Activated T-helper 1 cell treated with Interleukin-2 at 50 U/mL for 16 hours (primary cell): ENCODE measurements around the gene PRKAG2.
A peak's percentile ranks its signal among the peaks of the same experiment; 100 is the strongest.
"Not testable (repeated sequence)": the region's sequence is repeated elsewhere in the genome, so short reads cannot be mapped to it uniquely, and the experiment has no call there.

ENCODE experiments used
- DNase-seq: peaks from one replicate; pipeline ENCODE4 v3.0.0-alpha.2; 2020; ENCODE audit warnings: low read depth

The PRKAG2 gene

DNA sequence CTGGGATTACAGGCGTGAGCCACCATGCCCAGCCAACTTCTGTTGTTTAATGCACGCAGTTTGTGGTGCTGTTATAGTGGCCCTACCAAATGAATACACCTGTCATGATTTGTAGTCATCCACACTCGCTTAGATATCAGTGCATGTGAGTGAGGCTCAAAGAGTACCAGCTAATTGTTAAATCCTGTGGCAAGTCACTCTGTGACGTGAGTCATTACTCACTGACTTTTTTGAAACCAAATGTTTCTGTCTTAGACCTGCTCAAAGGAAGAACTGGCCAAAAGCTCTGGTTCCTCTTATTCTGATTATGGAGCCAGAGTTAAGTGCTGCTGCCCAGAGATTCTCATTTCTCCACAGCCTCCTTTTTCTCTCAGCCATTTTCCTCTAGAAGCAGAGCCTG lies 109.4 kb downstream of the PRKAG2 start:
- DNase-seq, result no peak

DNA sequence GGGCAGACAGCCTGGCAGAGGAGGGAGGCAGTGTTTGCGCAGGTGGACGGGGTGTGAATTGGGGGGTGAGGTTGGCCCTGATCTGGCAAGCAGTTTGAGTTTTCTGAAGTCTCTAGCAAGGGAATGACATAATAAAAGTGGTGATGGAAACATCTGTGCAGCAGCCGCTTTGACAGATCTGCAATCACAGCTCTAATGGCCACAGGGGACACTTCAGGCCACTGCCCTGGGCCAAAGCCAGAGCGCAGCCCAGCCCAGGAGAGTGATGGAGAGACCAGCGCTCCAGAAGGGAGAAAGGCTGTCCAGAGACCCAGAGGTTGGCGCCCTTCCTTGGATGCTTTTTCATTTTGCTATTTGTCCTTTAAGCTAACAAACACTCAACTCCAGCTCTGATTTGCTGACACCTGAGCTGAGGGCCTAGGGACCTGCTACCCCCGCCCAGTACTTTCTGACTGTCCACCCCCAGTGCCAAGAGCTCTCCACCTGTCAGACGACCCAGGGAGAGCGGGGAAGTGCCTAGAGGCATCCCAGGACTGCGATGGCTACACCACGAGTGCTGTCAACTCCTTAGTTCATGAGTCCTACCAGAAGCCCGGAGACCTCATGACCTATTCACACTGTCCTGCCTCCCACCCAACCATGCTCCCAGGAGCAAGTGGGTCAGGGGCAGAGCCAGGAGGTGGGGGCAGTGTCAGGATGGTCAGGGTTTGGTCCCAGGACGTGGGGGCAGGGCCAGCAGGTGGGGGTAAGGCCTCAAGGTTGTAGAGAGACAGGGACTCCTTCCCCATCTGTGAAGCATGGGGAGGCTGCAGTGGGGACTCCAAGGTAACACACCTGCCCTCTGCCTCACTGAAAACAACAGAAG lies 112.6 kb downstream of the PRKAG2 start:
- DNase-seq, result no peak

DNA sequence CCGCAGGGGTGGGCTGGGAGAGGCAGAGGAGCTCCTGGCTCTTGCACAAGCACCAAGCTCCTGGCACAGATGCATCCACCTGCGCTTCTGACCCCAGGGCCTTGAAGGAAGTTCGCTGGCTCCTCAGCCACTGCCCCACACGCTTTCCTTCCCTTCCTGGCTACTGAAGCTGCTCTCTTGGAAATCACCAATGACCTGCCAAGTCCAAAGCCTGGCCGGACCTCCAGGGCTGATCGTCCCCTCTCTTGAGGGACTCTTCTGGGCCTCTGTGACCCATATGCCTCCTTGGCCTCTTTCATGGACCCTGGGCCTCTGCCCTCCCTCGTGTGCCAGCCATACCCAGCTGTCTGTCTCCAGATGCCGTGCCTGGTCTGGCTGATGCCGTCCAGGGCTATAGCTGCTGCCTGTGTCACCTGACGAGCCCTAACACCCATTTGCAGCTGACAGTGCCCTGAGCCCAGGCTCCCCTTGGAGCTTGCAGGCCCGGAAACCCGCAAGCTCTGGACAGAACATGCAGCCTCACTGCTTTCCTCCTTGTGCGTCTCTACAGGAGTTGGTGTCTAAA lies 113.4 kb downstream of the PRKAG2 start:
- no peak for DNase-seq

DNA sequence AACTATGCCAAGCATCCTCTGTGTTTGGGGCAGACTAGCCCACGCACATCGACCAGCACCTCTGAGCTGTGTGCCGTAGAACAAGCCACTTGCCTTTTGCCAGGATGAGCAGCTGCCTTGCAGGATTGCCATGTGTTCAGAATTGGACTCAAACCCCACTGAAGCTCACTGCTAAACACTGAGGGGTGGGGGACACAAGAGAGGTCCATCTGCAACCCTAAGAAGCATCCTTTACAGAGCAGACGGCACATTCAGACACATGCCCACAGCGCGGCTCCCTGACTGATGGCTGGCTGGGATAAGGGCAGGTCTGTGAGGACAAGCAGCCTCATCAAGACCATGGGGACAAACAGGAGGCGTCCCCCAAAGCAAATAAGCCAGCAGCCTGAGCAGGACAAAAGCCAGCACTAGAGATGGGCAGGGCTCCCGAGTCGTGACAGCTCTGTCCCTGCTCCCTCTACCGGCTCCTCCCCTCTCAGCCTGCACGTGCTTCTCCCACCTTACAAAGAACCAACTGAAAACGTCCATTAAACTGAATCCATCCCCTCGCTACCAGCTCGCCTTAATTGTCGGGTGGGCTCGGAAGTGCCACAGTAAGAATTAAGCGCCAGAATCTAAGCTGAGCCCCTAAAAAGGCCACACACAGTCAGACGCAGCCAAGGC lies 114.2 kb downstream of the PRKAG2 start:
- no peak for DNase-seq

DNA sequence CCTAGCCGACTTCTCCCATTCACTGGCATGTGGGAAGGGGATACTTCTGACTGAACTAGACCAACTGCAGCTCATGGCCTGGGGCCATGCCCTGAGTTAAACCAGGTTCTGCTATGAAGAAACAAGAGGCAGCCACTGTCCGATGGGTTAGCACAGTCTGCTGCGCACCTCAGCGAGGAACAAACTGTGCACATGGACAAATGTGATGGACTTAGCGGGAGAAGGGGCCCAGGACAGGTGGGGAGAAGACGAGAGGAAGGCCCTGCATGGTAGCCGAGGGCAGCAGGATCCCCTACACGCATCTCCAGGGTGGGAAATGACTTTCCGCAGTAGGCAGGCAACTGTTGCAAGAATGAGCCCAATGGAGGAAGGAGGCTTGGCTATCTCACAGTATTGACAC lies 115.0 kb downstream of the PRKAG2 start:
- DNase-seq, result no peak

DNA sequence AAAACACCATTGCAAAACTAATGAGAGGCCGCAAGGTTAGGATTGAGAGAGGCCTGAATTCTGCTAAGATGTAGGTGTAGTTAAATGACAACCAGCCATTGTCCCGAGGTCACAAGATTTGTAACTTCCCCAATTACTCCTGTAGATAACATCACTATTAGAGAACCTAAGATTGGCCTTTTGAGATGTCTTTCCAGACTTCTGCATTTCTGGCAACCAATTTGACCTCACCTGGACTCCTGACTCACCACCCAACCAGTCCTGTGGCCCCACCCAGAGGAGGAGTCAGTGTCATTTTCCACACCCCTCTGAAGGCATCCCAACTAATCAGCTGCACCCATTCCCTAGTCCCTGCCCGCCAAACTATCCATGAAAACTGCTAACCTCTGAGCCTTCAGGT lies 115.7 kb downstream of the PRKAG2 start:
- DNase-seq, result no peak

DNA sequence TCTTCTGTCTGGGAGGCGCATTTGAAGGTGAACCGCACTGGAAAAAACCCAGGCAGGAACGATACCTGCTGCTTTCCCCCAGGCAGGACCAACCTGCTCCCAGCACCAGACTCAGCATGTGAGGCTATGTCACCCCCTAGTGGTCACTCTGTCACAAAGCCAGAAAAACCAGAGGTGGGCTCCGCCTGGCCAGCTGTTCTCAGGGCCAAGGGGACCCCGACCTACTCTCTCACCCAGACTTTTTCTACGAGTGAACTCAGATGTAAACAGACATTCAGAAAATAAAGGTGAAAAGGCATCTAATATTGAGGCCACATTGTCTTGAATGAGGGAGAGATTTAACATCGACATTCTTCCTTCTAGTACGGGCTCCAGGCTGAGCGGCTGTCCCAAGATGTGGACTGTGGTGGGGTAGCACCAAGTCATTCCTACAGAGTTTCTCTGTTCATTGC lies 117.3 kb downstream of the PRKAG2 start:
- no peak for DNase-seq

DNA sequence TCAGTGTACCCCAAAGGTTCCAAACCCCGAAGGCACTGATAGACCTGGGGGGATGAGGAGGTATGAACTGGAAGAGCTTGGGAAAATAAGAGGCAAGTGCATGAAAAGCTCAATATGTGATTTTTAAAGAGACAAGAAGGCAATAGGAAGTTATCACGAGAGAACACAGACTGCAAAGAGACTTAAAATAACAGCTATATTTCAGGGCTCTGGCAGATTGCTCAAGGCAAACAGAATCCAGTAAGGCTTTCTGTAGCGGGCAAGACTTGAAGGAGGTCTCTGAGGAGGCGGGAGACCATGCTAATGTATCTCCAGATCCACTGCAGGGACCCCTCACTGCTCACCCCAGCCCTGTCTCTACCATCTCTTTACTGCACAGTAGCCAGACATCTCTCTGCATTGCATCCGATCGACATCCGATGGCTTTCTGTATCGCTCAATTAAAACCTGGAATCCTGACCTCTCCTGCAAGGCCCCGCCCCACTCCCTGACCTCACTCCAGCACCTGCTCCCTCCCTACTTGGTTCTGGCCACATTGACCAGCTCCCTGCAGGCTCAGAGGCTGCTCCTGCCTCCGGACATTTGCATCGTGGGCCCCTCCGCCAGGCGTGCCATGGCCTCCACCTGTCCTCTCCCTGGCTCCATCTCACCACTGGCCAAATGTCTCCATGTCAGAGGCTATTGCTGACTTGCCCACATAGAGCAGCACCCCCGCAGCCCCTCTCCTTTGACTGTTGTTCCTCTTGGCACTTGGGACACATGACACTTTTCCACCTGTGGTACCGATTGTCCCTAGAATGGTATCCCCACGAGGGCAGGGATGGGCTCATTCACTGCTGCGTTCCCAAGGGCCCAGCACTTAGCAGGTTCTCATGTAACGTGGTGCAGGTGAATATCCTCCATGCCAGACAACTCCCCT lies 118.0 kb downstream of the PRKAG2 start:
- DNase-seq, result no peak

DNA sequence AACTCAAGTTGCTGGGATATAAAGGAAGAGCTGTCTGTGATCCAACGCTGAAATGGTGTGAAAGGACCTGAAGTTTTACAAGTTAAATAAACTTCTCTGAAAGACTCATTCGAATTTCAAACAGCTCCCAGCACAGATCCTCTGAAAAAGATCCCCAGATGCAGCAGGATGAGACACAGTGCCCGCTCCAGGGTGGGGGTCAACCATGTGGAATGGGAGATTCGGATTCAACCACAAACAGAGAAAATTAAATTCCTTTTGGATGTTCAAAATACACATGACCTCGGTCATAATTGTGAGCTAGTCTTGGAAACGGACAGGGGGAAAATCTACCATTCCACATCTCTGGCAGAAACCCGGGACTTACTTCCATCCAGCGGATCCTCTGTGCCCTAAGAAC lies 119.6 kb downstream of the PRKAG2 start:
- DNase-seq, result no peak

DNA sequence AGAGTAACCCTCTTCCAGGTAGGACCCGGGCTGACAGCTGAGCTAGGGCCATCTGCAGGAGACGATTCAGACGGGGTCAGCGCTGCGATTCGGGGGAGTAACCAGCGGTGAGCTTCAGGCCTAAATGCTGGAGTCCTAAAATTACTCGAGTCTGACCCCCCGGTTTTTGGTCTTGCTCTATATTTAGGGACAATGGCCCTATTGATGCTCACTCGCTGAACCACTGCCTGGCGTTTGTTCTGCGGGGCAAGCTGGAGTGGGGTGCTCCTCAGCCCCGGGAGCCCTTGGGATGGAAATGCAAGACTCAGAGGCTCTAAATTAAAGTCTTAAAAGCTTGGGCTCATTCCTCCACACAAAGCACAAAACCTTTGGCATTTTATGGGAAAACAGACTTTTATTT lies 120.0 kb downstream of the PRKAG2 start:
- DNase-seq, result no peak

DNA sequence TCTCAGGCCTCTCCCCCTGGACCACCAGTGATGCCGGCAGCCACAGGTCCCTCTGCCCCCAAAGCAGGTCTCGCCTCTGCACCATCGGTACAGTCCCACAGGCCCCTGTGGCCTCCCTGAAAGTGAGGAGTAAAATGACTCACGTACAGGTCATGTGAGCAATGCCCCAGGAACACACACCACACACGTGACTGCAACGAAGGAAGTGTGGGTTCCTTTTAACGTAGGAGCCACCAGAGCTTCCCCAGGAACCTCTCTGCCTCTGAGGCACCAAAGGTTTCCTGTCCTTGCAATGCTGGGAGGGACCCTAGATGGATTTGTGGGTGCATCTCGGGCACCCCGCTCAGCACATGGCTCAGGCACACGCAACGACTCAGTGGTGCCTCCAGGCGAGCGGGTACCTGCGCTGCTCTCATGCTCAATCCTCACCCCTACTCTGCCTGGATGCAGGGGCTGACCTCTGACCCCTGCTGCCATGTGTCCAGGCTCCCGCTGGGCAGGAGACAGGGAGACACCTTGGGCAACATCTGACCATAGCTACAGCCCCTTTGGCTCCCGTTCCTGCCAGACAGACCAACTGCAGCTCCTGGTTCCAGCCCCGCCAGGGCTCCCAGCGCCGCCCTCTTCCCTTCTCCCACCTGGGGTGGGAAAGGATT lies 120.7 kb downstream of the PRKAG2 start:
- peak; percentile 32 for DNase-seq

DNA sequence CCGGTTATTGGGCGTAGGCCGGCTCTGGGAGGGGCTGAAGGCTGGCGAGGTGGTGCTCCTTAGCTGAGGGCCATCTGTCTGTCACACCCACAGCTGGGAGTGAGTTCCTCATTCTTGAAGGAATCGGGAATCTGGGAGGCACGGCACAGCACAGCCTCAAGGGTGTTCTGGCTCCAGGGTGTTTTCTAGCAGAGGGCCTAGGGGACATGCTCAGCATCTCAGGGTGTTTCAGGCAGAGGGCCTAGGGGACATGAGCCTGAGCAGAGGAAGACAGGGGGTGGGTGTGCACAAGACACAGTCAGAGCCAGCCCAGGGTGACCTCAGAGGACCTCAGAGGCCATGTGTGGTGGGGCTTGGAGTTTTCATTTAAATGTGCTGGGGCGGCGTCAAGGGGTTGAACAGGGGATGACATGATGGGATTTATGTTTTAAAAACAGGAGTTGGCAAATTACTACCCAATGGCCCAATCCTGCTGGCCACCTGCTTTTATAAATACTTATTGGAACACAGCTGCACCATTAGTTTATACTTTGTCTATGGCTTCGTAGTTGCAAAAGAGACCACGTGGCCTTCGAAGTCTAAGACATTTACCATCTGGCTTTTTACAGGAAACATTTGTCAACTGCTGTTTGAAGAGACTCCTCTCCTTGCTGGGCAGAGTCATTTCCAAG lies 121.6 kb downstream of the PRKAG2 start:
- DNase-seq, result no peak

DNA sequence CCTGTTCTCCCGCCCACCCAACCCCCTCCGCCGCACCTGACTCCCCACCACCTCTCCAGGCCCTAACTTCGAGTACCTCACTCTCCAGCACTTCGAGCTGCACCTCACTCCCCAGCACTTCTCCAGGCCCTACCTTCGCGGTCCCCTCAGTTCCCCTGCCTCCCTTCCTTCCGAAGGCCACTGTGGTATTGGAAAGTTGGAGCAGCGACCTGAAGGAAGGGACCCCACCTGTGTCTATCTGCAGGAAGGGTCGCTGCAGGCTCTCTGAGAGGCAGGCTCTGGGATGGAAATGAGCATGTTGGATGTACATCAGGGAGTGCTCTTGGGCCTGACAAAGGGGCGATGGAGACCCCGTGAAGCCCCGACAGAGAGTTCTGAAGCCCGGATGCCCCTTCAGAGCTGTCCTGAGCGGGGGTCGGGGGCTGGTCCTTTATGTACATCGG lies 122.2 kb downstream of the PRKAG2 start:
- DNase-seq, result no peak

DNA sequence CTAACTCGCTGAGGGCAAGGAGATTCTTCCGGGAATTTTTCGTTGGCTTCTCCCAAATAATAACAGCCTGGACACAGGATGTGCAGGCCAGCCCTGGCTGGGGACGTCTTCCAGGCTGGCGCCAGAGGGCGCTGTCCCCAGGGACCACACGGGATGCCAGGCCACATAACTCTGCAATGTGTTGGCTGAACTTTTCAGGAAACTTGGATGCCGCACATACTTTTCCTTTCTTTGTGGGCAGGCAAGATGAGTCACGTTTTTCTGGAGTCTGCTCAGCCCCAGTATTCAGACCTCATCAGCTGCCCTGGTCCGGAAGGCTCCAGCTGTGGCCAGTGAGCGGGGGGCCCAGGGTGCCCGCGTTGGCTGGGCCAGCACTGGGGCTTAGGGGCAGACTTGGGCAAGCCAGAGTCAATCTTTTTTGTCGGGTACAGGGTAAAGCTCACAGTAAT lies 122.7 kb downstream of the PRKAG2 start:
- no peak for DNase-seq

DNA sequence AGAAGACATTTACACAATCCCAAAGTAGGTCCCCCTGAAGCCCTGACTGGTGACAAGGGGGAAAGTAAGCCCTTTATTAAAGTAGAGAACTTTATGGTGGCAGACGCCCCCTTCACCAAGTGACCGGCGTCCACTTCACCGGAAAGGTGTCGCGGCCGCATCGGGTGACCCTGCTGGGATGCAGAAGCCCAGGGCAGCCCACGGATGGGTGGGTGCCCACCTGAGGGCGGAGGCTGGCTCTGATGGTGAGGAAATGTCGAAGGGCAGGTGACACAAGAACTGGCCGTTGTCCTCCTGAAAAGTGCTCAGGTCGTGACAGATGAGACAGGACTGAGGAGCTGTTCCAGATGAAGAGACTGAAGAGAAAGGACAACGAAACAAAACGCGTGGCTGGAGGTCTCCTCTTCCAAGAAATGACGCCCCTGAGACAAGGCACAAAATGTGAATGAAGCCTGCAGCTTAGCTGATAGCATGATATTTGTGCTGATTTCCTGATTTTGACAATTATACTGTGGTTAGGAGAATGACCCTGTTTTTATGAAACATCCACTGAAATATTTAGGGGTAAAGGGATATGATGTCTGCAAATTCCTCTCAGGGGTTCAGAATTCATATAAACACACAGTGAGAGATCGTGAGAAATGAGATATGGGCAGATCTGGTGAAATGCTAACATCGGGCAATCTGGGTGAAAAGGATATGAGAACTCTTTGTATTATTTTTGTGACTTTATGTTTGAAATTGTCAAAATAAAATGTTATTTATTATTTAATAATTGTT lies 123.9 kb downstream of the PRKAG2 start:
- DNase-seq, result no peak

DNA sequence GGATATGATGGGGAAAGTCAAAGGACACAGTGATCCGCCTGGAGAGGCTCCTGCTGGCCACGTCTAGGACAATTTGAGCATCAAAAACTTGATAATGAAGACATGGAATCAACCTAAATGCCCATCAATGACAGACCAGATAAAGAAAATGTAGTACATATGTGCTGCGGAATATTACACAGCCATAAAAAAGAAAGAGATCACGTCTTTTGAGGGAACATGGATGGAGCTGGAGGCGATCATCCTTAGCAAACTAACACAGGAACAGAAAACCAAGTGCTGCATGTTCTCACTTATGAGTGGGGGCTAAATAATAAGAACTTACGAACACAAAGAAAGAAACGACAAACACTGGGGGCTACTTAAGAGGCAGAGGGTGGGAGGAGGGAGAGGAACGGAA lies 124.9 kb downstream of the PRKAG2 start:
- DNase-seq, result no peak

DNA sequence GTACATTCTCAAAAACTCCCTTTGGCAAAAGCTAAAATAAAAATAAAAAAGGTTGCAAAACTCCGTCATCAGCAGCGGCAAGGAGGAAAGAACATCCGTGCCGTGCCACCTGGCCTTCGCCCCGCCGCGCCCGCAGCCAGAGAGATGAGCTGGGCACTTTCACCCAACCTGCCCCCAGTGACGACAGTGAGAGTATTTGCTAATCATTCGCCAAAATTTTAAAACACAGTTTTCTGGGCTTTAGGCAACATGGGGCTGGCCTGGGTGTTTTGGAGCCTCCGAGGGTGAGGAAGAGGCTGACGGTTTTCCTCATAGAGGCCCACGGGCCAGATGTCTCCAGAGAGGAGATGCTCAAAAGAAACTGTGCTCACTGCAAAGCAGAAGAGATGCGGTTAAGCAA lies 128.2 kb downstream of the PRKAG2 start:
- DNase-seq, result no peak

DNA sequence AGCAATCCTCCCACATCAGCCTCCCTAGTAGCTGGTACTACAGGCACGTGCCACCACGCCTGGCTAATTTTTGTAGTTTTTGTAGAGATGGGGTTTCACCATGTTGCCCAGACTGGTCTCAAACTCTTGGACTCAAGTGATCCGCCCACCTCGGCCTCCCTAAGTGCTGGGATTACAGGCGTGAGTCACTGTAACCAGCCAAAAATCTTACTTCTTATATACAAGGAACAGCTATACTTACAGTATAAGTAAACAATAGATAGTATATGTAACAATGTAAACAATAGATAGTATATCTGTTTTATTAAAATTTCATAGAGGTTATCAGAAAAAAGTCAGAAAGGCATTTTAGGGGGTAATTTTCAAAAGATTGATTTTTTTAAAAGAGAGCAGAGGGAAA lies 128.9 kb downstream of the PRKAG2 start:
- not testable (repeated sequence) for DNase-seq

DNA sequence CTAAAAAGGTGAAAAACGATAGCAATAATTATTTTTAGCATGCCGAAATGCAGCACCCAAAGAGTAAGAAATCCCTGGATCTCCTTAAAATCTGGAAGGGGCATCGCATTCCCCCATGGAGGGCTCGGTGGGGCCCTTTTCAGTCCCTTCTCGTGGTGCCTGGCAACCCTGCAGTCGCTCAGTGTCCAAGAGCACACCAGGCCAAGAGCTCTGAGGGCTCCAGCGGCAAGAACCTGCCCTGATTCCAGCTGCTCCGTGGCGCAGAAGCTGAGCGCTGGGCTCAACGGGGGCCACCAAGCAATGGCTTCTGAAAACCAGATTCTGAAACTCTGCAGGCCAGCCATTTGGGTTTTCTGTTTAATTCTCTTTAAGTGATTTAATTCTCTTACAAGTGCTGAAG lies 131.2 kb downstream of the PRKAG2 start:
- DNase-seq, result no peak
